Heart right ventricle (tissue), 16 donors: ENCODE measurements around the gene RIC1. TPM values are rescaled to one million over a fixed set of nuclear protein-coding genes. Genes with fewer than 3 reads are reported as not detected.

Source experiments
- ATAC-seq, 8 donors: fragments of 200-7000 bp; cut with Tn5 transposase; one replicate each; pipeline ENCODE4 v1.9.1; 2020; ENCODE audit warnings: mild to moderate bottlenecking in 8 of 8, moderate library complexity in 8 of 8, moderate number of reproducible peaks in 1 of 8
- DNase-seq, 2 donors: peaks; one replicate each; pipeline ENCODE4 v3.0.0-alpha.2; 2020
- H3K27ac ChIP-seq, 10 donors: fragments of 200-600 bp; sonication (generic) in 2 of 10; one replicate each; pipeline versions ENCODE4 v1.5.0 to v1.8.0; 2020 to 2022; ENCODE audit warnings: mild to moderate bottlenecking in 3 of 10
- H3K27me3 ChIP-seq, 7 donors: fragments of 200-600 bp; one replicate each; pipeline ENCODE4 v1.8.0; 2021 to 2022; ENCODE audit warnings: mild to moderate bottlenecking in 2 of 7
- H3K36me3 ChIP-seq, 9 donors: fragments of 200-600 bp; sonication (generic) in 1 of 9; one replicate each; pipeline versions ENCODE4 v1.5.0 to v1.8.0; 2020 to 2022; ENCODE audit warnings: mild to moderate bottlenecking in 2 of 9
- H3K4me1 ChIP-seq, 9 donors: fragments of 200-600 bp; sonication (generic) in 1 of 9; one replicate each; pipeline versions ENCODE4 v1.5.0 to v1.8.0; 2020 to 2022; ENCODE audit warnings: mild to moderate bottlenecking in 4 of 9
- H3K4me3 ChIP-seq, 10 donors: fragments of 200-600 bp; sonication (generic) in 2 of 10; one replicate each; pipeline versions ENCODE4 v1.5.0 to v1.8.0; 2020 to 2022; ENCODE audit warnings: mild to moderate bottlenecking in 7 of 10, moderate library complexity in 2 of 10
- H3K9me3 ChIP-seq, 11 donors: fragments of 200-600 bp in 10 of 11; sonication (generic) in 2 of 11; one replicate each; pipeline versions ENCODE4 v1.5.0 to v1.8.0; 2013 to 2022; ENCODE audit warnings: mild to moderate bottlenecking in 2 of 11, control low read depth in 1 of 11, moderate library complexity in 1 of 11
- CTCF ChIP-seq, 9 donors: fragments of 200-600 bp; sonication (generic) in 2 of 9; IDR thresholded peaks; one replicate each; pipeline versions ENCODE4 v1.5.0 to v1.8.0; 2021 to 2022; ENCODE audit warnings: antibody characterized with exemption in 9 of 9, mild to moderate bottlenecking in 5 of 9, moderate library complexity in 1 of 9
- WGBS, 2 donors: extraction: QIAGEN DNeasy Blood & Tissue Kit; methylation state at CpG; one replicate each; pipeline ENCODE4 v1.1.7; 2013; ENCODE audit warnings: inconsistent platforms in 1 of 2; 5-methylcytosine and 5-hydroxymethylcytosine counted together
- intact Hi-C, 10 donors: fragments of 100-400 bp; cut with DNase I; formaldehyde crosslinking; loops; one replicate each; pipeline versions ENCODE4 v1.11.1 to v1.14.2; 2022
- polyA plus RNA-seq, 2 donors: library from polyadenylated mRNA; stranded (reverse); fragments of 200-250 nt; gene quantifications; one replicate each; pipeline ENCODE4 v1.2.3, GENCODE V29; 2013
- total RNA-seq, 10 donors: library from RNA; stranded (reverse); fragmentation: NEBNext Ultra II Directional in 3 of 10; extraction: Animal tissue kit (Norgen Biotek cat#: 25700) in 3 of 10; gene quantifications; one replicate each; pipeline versions ENCODE4 v1.2.1 to v1.2.4, GENCODE V29; 2021 to 2023
- donor health status: Arrhythmogenic right ventricular cardiomyopathy.
- donor health status: ischemic (EF 13 %, LVEDD 7.1; RV severe dilation, severe dysfunction).
- donor health status: healthy with polysubstance abuse.
- donor health status: DM: no; HTN: yes; CAD: no.
- donor health status: DM: no; HTN: no; CAD: no.
- donor health status: ischemic (EF 25% LVEDD 6.9; RV normal size, moderate dysfunction).
- donor health status: ischemic (EF 25% LVEDD 5.7; RV mildly dilated, moderate dysfunction).
- donor health status: healthy.
- donor health status: DM: yes; HTN: yes; CAD: no.
- donor health status: Ischemic cardiomyopathy.
- donor health status: ischemic (EF 35%, LVEDD 5.7; RV mildly dilated, moderate dysfunction).
- donor health status: nonischemic (EF 11% LVEDD 7.7; RV severe dilation, severe dysfunction).
- donor health status: DM: yes; HTN: yes; CAD: no.
- donor health status: PGD.
- donor health status: ischemic (EF 29% LVEDD 5.4; RV normal size, mild dysfunction).
- donor health status: nonischemic (EF 23%, LVEDD 6.1; RV moderate dilation, normal function).

RIC1 gene
- total and polyA plus RNA-seq, 12 donors, result 2.5 to 13.8 (median 8.3) TPM

- no peak overlapping the region for H3K4me3 ChIP-seq
- no peaks in the 10 kb centered on the region for H3K27me3 ChIP-seq
- no peak for DNase-seq
- H3K36me3 ChIP-seq, result peaks cover 0 to 72% (median 0%) of the 10 kb centered on the region in 9 donors
- peaks cover 0 to 37% (median 14%) of the 10 kb centered on the region in 9 donors for H3K4me1 ChIP-seq
- no peak overlapping the region for H3K27ac ChIP-seq
- intact Hi-C loops, result no loop called here
- TF ChIP-seq CTCF (IDR thresholded peaks at IDR 0.05), result no peak
- H3K9me3 ChIP-seq, result peaks cover 0 to 13% (median 0%) of the 10 kb centered on the region in 11 donors
- ATAC-seq, result no peak
- WGBS, 2 donors, result 70 to 93% methylated on average over 2 of the region's 2 CpGs
Measured at GRCh38 chr9:5787759-5788302, 158.9 kb downstream of the RIC1 start.

- no peak for ATAC-seq
- 93 to 95% methylated on average over 5 of the region's 5 CpGs for WGBS, 2 donors
- Histone ChIP-seq H3K27ac (no peak overlapping the region), H3K27me3 (no peaks in the 10 kb centered on the region), H3K9me3 (peaks cover 0 to 6% (median 0%) of the 10 kb centered on the region in 11 donors), H3K36me3 (peaks cover 0 to 56% (median 0%) of the 10 kb centered on the region in 9 donors), H3K4me3 (no peak overlapping the region), H3K4me1 (peaks cover 0 to 37% (median 13%) of the 10 kb centered on the region in 9 donors)
- DNase-seq, result no peak
- TF ChIP-seq CTCF (IDR thresholded peaks at IDR 0.05), result no peak
- intact Hi-C loops, result no loop called here
Measured at GRCh38 chr9:5789489-5789888, 160.6 kb downstream of the RIC1 start.

GRCh38 chr9:5790923-5791322 lies 162.0 kb downstream of the RIC1 start:
- 59 to 78% methylated on average over 1 of the region's 1 CpG for WGBS, 2 donors
- H3K27ac ChIP-seq, result no peak overlapping the region
- H3K27me3 ChIP-seq, result no peaks in the 10 kb centered on the region

GRCh38 chr9:5791870-5792269 lies 163.0 kb downstream of the RIC1 start:
- H3K36me3 ChIP-seq, result peaks cover 0 to 42% (median 0%) of the 10 kb centered on the region in 9 donors
- intact Hi-C loops, result loop anchor here in 1 of 10 donors (10.0 kb wide), 1 partner anchor 253 kb away; no protein-coding TSS in a partner anchor
- H3K27me3 ChIP-seq, result no peaks in the 10 kb centered on the region
- H3K27ac ChIP-seq, result no peak overlapping the region
- no peak for TF ChIP-seq CTCF (IDR thresholded peaks at IDR 0.05)
- no peak overlapping the region for H3K4me3 ChIP-seq
- no peak for DNase-seq
- peaks cover 0 to 23% (median 4%) of the 10 kb centered on the region in 9 donors for H3K4me1 ChIP-seq
- peak in 1 of 8 donors; percentile 37 for ATAC-seq
- peaks cover 0 to 6% (median 0%) of the 10 kb centered on the region in 11 donors for H3K9me3 ChIP-seq
- 59 to 63% methylated on average over 3 of the region's 3 CpGs for WGBS, 2 donors

More at GRCh38 chr9:5790923-5791322, 162.0 kb downstream of the RIC1 start:
- ATAC-seq (no peak), DNase-seq (no peak)
- Histone ChIP-seq H3K4me1 (peaks cover 0 to 29% (median 4%) of the 10 kb centered on the region in 9 donors), H3K4me3 (no peak overlapping the region), H3K9me3 (peaks cover 0 to 6% (median 0%) of the 10 kb centered on the region in 11 donors), H3K36me3 (peaks cover 0 to 44% (median 0%) of the 10 kb centered on the region in 9 donors)
- TF ChIP-seq CTCF (IDR thresholded peaks at IDR 0.05), result no peak
- intact Hi-C loops, result loop anchor here in 1 of 10 donors (10.0 kb wide), 1 partner anchor 254 kb away; no protein-coding TSS in a partner anchor
